ACC112 (cell line): Measurements from ENCODE around the gene TET3.

ENCODE experiments used
- H2AFZ ChIP-seq: fragments of 200-600 bp; sonication (generic); one replicate; pipeline ENCODE4 v1.6.0; 2017; ENCODE audit warnings: antibody characterized with exemption, low read length; ENCODE audit not compliant: unreplicated experiment
- H3K27ac ChIP-seq: fragments of 200-600 bp; sonication (generic); 2 replicates; pipeline ENCODE4 v1.5.1; 2014; ENCODE audit warnings: low read depth, mild to moderate bottlenecking, antibody characterized with exemption, low read length, moderate library complexity
- H3K27me3 ChIP-seq: fragments of 200-600 bp; sonication (generic); 2 replicates; pipeline ENCODE4 v1.6.1; 2014; ENCODE audit warnings: mild to moderate bottlenecking, antibody characterized with exemption, low read length, moderate library complexity, mixed read lengths; ENCODE audit not compliant: insufficient read depth
- H3K36me3 ChIP-seq: fragments of 200-600 bp; sonication (generic); 2 replicates; pipeline ENCODE4 v1.6.1; 2016; ENCODE audit warnings: mild to moderate bottlenecking, antibody characterized with exemption, low read length, moderate library complexity, mixed read lengths; ENCODE audit not compliant: insufficient read depth
- H3K4me1 ChIP-seq: fragments of 200-600 bp; sonication (generic); one replicate; pipeline ENCODE4 v1.6.1; 2016; ENCODE audit warnings: low read length, mixed read lengths; ENCODE audit not compliant: insufficient read depth, unreplicated experiment, control insufficient read depth
- H3K4me3 ChIP-seq: fragments of 200-600 bp; sonication (generic); 2 replicates; pipeline ENCODE4 v1.5.1; 2014; ENCODE audit warnings: mild to moderate bottlenecking, low read depth, low read length
- H3K79me2 ChIP-seq: fragments of 200-600 bp; sonication (generic); one replicate; pipeline ENCODE4 v1.6.0; 2016; ENCODE audit warnings: low read length; ENCODE audit not compliant: control insufficient read depth, unreplicated experiment, insufficient read depth

The TET3 gene

GRCh38 chr2:73964223-73964622, 20.5 kb upstream of the TET3 start:
- no peaks in the 10 kb centered on the region for H3K27me3 ChIP-seq
- no peak overlapping the region for H3K27ac ChIP-seq
- H3K4me1 ChIP-seq = no peaks in the 10 kb centered on the region
- H3K36me3 ChIP-seq = peaks cover 8% of the 10 kb centered on the region; the same call in 1 of the 2 replicates
- no peaks in the 10 kb centered on the region for H3K79me2 ChIP-seq
- no peak overlapping the region for H2AFZ ChIP-seq
- H3K4me3 ChIP-seq = no peak overlapping the region

- Histone ChIP-seq H3K79me2 (no peaks in the 10 kb centered on the region), H3K27me3 (no peaks in the 10 kb centered on the region), H3K36me3 (peaks cover 8% of the 10 kb centered on the region; the same call in 1 of the 2 replicates), H3K4me3 (no peak overlapping the region), H3K4me1 (peaks cover 6% of the 10 kb centered on the region), H2AFZ (no peak overlapping the region), H3K27ac (no peak overlapping the region)
Observed at GRCh38 chr2:73965053-73965452, 19.7 kb upstream of the TET3 start.

DNA sequence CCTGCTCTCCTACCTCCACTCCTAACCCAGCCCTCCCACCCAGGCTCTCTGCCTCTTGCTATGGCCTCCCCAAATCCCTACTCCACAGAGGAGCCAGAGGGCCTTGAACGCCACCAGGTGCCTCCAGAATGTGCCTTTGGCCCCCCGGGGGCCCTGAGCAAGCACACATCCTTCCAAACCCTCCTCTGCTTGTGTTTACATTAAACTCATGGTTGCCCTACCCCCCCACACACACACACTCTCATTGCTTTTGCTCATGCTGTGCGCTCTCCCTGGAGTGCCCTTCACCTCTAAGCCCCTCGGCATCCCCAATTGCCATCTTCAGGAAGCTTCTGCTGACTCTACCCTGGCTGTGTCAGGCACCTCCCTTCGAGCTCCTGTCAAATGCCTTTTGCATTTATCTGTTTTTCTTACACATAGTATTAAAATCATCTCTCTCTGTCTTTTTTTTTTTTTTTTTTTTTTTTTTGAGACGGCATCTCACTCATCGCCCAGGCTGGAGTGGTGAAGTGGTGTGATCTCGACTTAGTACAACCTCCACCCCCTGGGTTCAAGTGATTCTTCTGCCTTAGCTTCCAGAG, 16.3 kb upstream of the TET3 start:
- Histone ChIP-seq H3K27me3 (no peaks in the 10 kb centered on the region), H3K4me1 (peaks cover 29% of the 10 kb centered on the region), H3K27ac (no peak overlapping the region), H3K79me2 (no peaks in the 10 kb centered on the region), H3K36me3 (no peaks in the 10 kb centered on the region), H2AFZ (no peak overlapping the region), H3K4me3 (no peak overlapping the region)

GRCh38 chr2:73969356-73969755, 15.4 kb upstream of the TET3 start:
- Histone ChIP-seq H3K36me3 (no peaks in the 10 kb centered on the region), H3K4me1 (peaks cover 29% of the 10 kb centered on the region)

DNA sequence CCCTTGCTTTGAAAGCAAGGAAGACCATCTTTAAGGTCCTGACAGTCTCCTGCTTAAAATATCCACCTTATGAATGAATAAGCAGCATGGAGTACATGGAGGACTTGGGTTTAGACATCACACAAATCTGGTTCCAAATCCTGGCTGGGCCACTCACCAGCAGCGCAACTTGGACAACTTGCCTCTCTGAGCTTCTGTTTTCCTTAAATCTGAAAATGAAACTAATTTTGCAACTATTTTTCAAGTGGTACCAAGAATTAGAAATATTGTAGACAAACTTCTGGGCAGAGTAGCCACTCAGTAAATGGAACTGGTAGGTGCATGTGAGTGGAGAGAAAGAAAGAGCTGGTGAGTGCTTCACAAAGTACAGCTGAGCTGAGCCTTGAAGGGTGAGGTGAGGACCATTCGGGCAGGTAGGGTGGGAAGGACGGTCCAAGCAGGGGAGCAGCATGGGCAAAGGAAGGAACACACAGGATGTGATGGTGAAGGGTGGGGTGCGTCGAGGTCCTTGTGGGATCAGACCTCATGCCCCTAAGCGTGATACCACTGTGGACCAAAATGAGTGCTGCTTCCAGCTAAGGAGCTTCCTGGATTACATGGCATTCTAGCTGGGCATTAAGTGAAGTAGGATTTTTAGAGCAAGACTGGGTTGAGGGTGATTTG, 14.4 kb upstream of the TET3 start:
- H3K4me1 ChIP-seq = peaks cover 29% of the 10 kb centered on the region
- H3K36me3 ChIP-seq = no peaks in the 10 kb centered on the region
- H3K27me3 ChIP-seq = no peaks in the 10 kb centered on the region
- H3K27ac ChIP-seq = no peak overlapping the region
- H2AFZ ChIP-seq = no peak overlapping the region
- no peaks in the 10 kb centered on the region for H3K79me2 ChIP-seq
- no peak overlapping the region for H3K4me3 ChIP-seq

More at GRCh38 chr2:73969356-73969755, 15.4 kb upstream of the TET3 start:
- Histone ChIP-seq H3K27ac (no peak overlapping the region), H3K79me2 (no peaks in the 10 kb centered on the region), H2AFZ (no peak overlapping the region), H3K27me3 (no peaks in the 10 kb centered on the region), H3K4me3 (no peak overlapping the region)

DNA sequence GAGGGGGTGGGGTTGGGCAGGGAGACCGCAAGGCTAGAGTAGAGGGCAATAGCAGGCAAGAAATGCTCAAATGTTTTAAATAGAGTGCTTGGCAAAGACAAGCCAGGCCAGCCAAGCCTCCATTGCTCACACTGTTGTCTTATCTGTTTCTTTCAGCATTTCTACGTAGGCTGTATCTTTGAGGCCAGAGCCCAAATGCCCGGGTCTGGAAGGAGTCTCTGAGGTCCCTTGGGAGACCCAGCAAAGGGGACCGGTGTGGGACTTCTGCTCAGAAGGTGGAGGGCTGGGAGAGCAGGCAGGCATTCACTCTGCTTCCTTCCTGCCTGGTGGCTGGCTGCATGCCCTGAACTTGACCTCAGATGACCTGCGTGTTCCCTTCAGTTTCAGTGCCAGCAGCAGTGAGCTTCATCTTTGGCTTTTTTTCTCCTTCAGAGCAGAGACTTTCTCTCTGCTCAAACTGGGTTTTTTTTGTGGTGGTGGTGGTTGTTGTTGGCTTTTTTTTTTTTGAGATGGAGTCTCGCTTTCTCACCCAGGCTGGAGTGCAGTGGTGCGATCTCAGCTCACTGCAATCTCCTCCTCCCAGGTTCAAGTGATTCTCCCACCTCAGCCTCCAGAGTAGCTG, 13.7 kb upstream of the TET3 start:
- Histone ChIP-seq H2AFZ (no peak overlapping the region), H3K4me3 (no peak overlapping the region; the same call in 1 of the 2 replicates), H3K36me3 (no peaks in the 10 kb centered on the region), H3K27me3 (no peaks in the 10 kb centered on the region), H3K4me1 (peaks cover 29% of the 10 kb centered on the region), H3K79me2 (no peaks in the 10 kb centered on the region), H3K27ac (no peak overlapping the region)

DNA sequence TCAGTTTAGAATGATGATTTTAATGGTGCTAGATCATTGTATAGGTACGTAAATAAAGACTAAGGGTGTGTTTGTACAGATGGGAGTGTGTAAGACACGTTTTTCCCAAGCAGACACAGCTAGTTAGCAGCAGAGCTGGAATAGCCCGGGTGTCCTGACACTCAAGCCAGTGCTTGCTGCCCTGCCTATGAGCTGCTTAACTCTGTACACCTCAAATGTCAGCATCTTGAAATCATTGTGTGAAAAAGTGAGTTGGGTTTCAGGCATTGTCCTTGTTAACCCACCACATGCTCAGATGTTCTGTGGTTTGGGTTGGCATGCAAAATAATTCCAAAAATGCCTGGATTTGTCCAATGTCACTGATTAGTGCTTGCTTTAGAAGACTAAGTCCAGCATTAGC, 13.0 kb upstream of the TET3 start:
- Histone ChIP-seq H2AFZ (no peak overlapping the region), H3K79me2 (no peaks in the 10 kb centered on the region), H3K4me3 (no peak overlapping the region), H3K36me3 (no peaks in the 10 kb centered on the region), H3K4me1 (peaks cover 29% of the 10 kb centered on the region), H3K27ac (no peak overlapping the region), H3K27me3 (no peaks in the 10 kb centered on the region)

GRCh38 chr2:73972846-73973245, 11.9 kb upstream of the TET3 start:
- Histone ChIP-seq H2AFZ (no peak overlapping the region), H3K4me3 (no peak overlapping the region), H3K27me3 (no peaks in the 10 kb centered on the region), H3K36me3 (no peaks in the 10 kb centered on the region), H3K79me2 (no peaks in the 10 kb centered on the region), H3K4me1 (peaks cover 29% of the 10 kb centered on the region), H3K27ac (no peak overlapping the region)

- H3K36me3 ChIP-seq = no peaks in the 10 kb centered on the region
- no peaks in the 10 kb centered on the region for H3K27me3 ChIP-seq
- H3K4me3 ChIP-seq = no peak overlapping the region
- H3K4me1 ChIP-seq = peaks cover 32% of the 10 kb centered on the region
- H2AFZ ChIP-seq = no peak overlapping the region
- no peak overlapping the region for H3K27ac ChIP-seq
- no peaks in the 10 kb centered on the region for H3K79me2 ChIP-seq
Observed at GRCh38 chr2:73975731-73976130, 9.0 kb upstream of the TET3 start.

- Histone ChIP-seq H3K4me3 (no peak overlapping the region), H3K79me2 (no peaks in the 10 kb centered on the region), H2AFZ (no peak overlapping the region), H3K36me3 (no peaks in the 10 kb centered on the region), H3K4me1 (peaks cover 24% of the 10 kb centered on the region), H3K27ac (no peak overlapping the region), H3K27me3 (no peaks in the 10 kb centered on the region)
Observed at GRCh38 chr2:73976803-73977202, 7.9 kb upstream of the TET3 start.

DNA sequence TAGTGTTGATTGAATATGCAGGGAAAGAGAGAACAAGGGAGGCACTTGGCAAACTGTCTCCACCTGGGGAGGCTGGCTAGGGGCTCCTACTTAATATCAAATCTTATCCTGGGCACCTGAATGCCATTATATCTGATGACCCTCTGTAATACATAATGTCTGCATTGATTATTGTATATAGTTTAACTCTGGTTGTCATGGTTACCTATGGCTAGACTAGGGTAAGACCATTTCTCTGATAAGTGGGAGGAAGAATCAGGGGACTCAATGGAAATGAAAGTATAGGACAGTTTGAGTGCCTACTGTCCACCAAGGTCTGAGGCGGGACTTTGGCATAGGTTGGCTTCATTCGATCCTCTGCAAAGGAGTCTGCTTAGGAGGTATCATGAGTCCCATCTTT, 7.2 kb upstream of the TET3 start:
- H3K79me2 ChIP-seq = no peaks in the 10 kb centered on the region
- no peaks in the 10 kb centered on the region for H3K27me3 ChIP-seq

More for the DNA sequence above, 7.2 kb upstream of the TET3 start:
- no peak overlapping the region for H2AFZ ChIP-seq
- no peak overlapping the region for H3K27ac ChIP-seq
- H3K36me3 ChIP-seq = no peaks in the 10 kb centered on the region
- H3K4me1 ChIP-seq = peaks cover 18% of the 10 kb centered on the region
- H3K4me3 ChIP-seq = no peak overlapping the region
